ENCODE measurements around the gene POLR1A. TPM values are rescaled to one million over a fixed set of nuclear protein-coding genes. Genes with fewer than 3 reads are reported as not detected.

POLR1A gene
- total RNA-seq, 1 experiment from 2014 or later, result 62.7 TPM

- no peak overlapping the region for H2BK12ac ChIP-seq (ENCODE audit: insufficient read length, low read depth, low read length)
- H3K4me2 ChIP-seq (ENCODE audit: insufficient read depth, insufficient read length, low read length), result no peak overlapping the region
- H4K5ac ChIP-seq (ENCODE audit: insufficient read length, low read depth, low read length), result no peak overlapping the region
- no peak overlapping the region for H3K9ac ChIP-seq (ENCODE audit: extremely low read depth, insufficient read length, low read length)
- no peak overlapping the region for H2AFZ ChIP-seq (ENCODE audit: low read length)
- no peaks in the 10 kb centered on the region for H3K23me2 ChIP-seq (ENCODE audit: insufficient read length, low read depth, low read length, poor library complexity, severe bottlenecking)
- no peaks in the 10 kb centered on the region for H3K27me3 Mint-ChIP-seq (ENCODE audit: low read depth)
- H3K18ac ChIP-seq (ENCODE audit: insufficient read length, low read depth, low read length), result no peak overlapping the region
- H3K27me3 ChIP-seq (ENCODE audit: insufficient read depth, low read length), result no peaks in the 10 kb centered on the region
- H4K91ac ChIP-seq (ENCODE audit: insufficient read length, low read depth, low read length), result no peak overlapping the region
- peaks cover 60 to 94% (median 83%) of the 10 kb centered on the region in 3 experiments; a peak in 6 of 7 replicates for H3K36me3 Mint-ChIP-seq (ENCODE audit: insufficient read depth in 1 of 3, low read depth in 3 of 3)
- H3K4me1 ChIP-seq (ENCODE audit: insufficient read depth, low read length), result no peaks in the 10 kb centered on the region
- H2BK20ac ChIP-seq (ENCODE audit: low read depth, low read length, poor library complexity, severe bottlenecking), result no peak overlapping the region
- no peak overlapping the region for H3K23ac ChIP-seq (ENCODE audit: insufficient read length, low read depth, low read length)
- H2BK120ac ChIP-seq (ENCODE audit: low read depth, low read length, poor library complexity, severe bottlenecking), result no peak overlapping the region
- H3K27ac ChIP-seq (ENCODE audit: insufficient read length, low read depth, low read length), result no peak overlapping the region
- no peaks in the 10 kb centered on the region for H3K4me1 Mint-ChIP-seq
- no peak overlapping the region for H3K4ac ChIP-seq (ENCODE audit: low read depth, low read length)
- H4K8ac ChIP-seq (replicated peaks; ENCODE audit: insufficient read length, low read depth, low read length), result no peak overlapping the region
- H2BK5ac ChIP-seq (ENCODE audit: insufficient read length, low read length), result no peak overlapping the region
- no peak overlapping the region for H3K56ac ChIP-seq (ENCODE audit: insufficient read length, low read depth, low read length)
- peaks cover 0 to 2% of the 10 kb centered on the region in 2 experiments; a peak in 1 of 5 replicates for H3K9me3 Mint-ChIP-seq
- TF ChIP-seq CTCF (conservative IDR thresholded peaks at IDR 0.05), result no peak
- H3K79me1 ChIP-seq (ENCODE audit: insufficient read depth, low read depth, low read length, poor library complexity, severe bottlenecking), result no peaks in the 10 kb centered on the region
- no peak for DNase-seq
- no peak overlapping the region for H3T11ph ChIP-seq (ENCODE audit: low read length)
- H3K14ac ChIP-seq (ENCODE audit: insufficient read depth, low read length), result no peak overlapping the region
- no peak overlapping the region for H3K27ac Mint-ChIP-seq
- H3K79me2 ChIP-seq (ENCODE audit: insufficient read depth, low read length), result no peaks in the 10 kb centered on the region
- no peak overlapping the region for H2BK15ac ChIP-seq (ENCODE audit: low read depth, low read length)
- WGBS (ENCODE audit: extremely low coverage, insufficient read length, low lambda C conversion rate), result no CpG with 5 or more reads among the region's 5 CpGs
- no peak overlapping the region for H2AK5ac ChIP-seq (ENCODE audit: insufficient read length, low read length)
- H3K4me3 Mint-ChIP-seq, result no peak overlapping the region
- no peaks in the 10 kb centered on the region for H4K20me1 ChIP-seq (ENCODE audit: control insufficient read depth, insufficient read depth, insufficient read length)
- H3K9me3 ChIP-seq (ENCODE audit: control insufficient read depth, low read depth, low read length), result no peaks in the 10 kb centered on the region
These were observed 29.8 kb downstream of the POLR1A start for GRCh38 chr2:86075886-86076285.
